Raji (cell line): ENCODE measurements around the gene MTERF4.

Experiments
- POLR2A ChIP-seq: IDR thresholded peaks from 2 replicates; pipeline ENCODE4 v1.6.1; 2011; ENCODE audit warnings: low read depth, low read length, control low read depth; ENCODE audit not compliant: insufficient read depth

MTERF4 gene, protein sequence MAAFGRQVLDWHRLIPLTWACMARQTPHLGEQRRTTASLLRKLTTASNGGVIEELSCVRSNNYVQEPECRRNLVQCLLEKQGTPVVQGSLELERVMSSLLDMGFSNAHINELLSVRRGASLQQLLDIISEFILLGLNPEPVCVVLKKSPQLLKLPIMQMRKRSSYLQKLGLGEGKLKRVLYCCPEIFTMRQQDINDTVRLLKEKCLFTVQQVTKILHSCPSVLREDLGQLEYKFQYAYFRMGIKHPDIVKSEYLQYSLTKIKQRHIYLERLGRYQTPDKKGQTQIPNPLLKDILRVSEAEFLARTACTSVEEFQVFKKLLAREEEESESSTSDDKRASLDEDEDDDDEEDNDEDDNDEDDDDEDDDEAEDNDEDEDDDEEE

DNA sequence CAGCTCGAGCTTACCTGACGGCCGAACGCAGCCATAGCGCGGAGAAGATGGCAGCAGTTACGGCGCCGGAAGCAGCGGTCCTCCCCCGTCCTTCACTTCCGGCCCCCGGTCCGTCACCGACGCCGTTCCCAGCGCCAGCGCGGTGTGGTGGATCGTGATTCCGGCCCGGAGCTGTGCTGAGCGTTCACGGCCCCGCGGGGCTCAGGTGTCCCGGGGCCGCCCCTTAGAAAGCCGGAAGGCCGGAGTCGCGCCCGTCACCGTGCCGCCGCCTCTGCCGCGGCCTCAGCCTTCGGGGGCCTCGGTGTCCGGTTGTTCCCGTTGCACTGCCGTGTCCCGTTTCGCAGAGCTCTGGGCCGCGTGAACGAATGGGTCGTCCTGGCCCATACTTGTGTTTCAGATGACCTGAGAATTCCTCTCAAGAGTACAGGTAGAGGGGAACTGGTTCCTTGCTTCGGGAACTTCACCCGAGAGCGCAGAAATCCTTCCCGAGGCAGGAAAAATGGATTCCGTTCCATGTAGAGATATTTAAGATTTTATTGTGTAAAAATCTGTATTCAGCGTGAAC lies at the start of gene MTERF4:
TSS of gene MTERF4 (minus strand) at position 49 of the 565 bp plus-strand sequence. CDS start at position 35, 14 bp downstream.
- TF ChIP-seq POLR2A: peak; percentile 91

GRCh38 chr2:241150660-241151530 lies 48.8 kb upstream of the MTERF4 start:
- TF ChIP-seq POLR2A: no peak

DNA sequence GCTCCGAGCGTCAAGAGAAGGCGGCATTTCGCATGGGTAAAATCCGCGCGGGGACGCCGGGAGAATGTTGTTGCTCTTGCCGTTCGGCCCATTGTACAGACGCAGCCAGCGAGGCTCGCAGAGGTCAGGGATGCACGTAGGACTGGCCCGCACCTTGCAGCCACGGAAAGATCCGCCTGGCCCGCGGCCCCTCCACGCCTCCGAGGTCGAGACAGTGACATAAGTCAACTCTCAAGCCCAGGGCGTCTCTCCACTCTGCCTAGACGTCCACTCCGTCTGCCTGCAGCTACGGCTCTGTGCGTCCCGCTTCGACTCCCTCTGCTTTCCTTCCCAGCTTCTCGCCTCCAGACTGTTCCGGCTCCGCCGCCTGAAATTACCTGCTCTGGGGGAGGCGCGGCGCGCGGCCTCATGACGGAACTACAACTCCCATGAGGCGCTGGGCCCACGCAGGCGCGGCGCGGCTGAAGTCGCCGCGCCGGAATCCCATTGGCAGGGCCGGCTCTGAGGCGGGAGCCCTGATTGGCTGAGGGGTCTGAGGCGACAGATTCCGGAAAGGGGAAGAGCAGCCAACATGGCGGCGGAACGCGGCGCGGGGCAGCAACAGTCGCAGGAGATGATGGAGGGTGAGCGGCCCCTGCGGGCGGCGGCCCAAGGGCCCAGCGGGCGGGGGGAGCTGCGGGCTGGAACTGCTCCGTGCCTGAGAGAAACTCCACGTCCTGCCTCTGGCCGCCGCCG lies 48.0 kb upstream of the MTERF4 start, which contains the start of gene PPP1R7:
TSS of gene PPP1R7 (plus strand) at position 543 of the 735 bp plus-strand sequence. CDS start at position 572, 29 bp downstream.
- peak; percentile 79 for TF ChIP-seq POLR2A

- no peak; the same call in 1 of the 2 replicates for TF ChIP-seq POLR2A
Measured at GRCh38 chr2:241149675-241149924, 47.5 kb upstream of the MTERF4 start.

DNA sequence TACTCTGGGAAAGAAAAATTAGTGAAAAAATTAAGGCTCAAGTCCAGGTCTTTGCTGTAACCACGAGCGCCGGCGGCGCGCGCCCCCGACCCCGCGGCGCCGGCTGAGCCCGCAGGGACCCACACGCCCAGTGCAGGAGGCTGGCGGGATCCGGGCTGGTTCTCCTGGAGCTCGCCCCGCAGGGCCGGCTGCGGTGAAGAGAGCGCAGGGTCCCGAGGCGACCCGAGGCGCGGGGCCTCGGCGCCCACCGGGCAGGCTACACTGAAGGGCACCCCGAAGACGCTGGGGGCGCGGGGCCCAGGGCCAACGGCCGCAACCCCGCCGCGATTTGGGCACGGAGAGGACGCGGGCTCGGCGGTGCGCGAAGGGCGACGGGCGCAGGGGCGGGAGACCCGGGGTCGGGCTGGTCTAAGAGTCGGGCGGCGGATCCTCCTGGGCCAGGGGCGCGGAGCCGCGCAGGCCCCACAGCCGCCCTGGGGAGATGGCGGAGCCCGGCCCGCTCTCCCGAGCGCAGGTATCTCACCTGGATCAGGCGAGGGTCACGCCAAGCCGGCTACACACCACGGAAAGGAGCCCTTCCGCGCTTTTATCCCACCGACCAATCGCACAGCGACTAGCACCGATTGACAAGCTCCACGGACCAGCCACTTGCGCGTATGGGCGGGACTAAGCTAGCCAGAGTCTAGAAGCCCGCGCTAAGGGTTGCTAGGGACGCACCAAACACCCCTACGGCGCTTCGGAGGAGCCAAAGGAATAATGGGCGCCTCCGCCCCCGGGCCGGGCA lies 47.0 kb upstream of the MTERF4 start, which contains the start of gene PASK:
TSS of gene PASK (minus strand) at position 582 of the 784 bp plus-strand sequence. CDS start 6,440 bp downstream, outside the sequence.
- TF ChIP-seq POLR2A: peak; percentile 56

- TF ChIP-seq POLR2A: no peak
Measured at GRCh38 chr2:241148239-241148638, 46.2 kb upstream of the MTERF4 start.

GRCh38 chr2:241147336-241147735 lies 45.2 kb upstream of the MTERF4 start:
- TF ChIP-seq POLR2A: no peak

GRCh38 chr2:241146286-241146685 lies 44.2 kb upstream of the MTERF4 start:
- TF ChIP-seq POLR2A: no peak

DNA sequence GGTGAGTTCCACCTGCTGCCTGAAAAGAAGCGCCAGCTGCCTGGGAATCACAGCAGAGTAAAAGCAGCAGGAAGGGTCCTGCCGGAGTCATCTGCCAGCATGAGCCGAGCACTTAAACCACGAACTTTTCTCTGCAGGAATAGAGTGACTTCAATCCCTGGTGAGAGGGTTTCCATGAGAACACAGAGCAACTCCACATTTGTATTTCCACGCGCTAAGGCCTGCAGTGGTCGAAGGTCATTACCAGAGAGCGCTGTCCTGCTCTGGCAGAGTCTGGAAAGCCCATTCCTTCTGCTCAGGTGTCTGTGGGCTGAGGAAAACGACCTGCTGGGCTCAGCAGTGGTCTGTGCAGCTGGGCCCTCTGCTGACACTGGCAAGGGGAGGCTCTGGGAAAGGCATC lies 40.5 kb upstream of the MTERF4 start:
- no peak for TF ChIP-seq POLR2A

GRCh38 chr2:241142063-241142462 lies 40.0 kb upstream of the MTERF4 start:
- no peak for TF ChIP-seq POLR2A

- TF ChIP-seq POLR2A: no peak
Measured at GRCh38 chr2:241141214-241141770, 39.2 kb upstream of the MTERF4 start.

GRCh38 chr2:241140445-241140840 lies 38.4 kb upstream of the MTERF4 start:
- TF ChIP-seq POLR2A: no peak

GRCh38 chr2:241139531-241140444 lies 37.7 kb upstream of the MTERF4 start:
- TF ChIP-seq POLR2A: no peak

DNA sequence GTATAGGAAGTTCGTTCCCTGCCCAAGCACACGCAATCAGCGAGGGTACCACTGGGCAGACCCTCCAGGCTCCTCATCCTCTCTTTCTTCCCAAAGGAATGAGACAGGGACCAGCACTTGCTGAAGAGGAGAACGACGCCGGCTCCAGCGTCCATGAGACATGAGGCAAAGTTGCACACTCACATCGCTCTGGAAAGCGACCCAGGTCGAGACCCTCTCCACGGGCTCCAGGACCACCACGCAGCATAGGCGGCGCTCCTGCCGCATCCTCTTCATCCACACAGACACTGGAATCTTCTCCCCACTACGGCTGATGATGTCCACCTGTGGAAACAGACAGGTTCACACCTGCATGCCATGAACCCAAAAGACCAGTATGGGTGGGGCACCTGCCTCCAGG lies 36.4 kb upstream of the MTERF4 start:
- TF ChIP-seq POLR2A: no peak
